H1 (cell line): ENCODE data around the gene NR2F6. TPM values are rescaled to one million over a fixed set of nuclear protein-coding genes. Genes with fewer than 3 reads are reported as not detected.

Experiments used
- CTCF ChIA-PET: fragments of 300-600 bp; sonication (Branson Sonifier 250); formaldehyde crosslinking; loops from one replicate; lab custom pipeline; 2021; ENCODE audit not compliant: partially characterized antibody; lab: Charles Lee
- POLR2A ChIA-PET: fragments of 300-600 bp; sonication (Branson Sonifier 250); formaldehyde crosslinking; loops from one replicate; lab custom pipeline; 2021; ENCODE audit warnings: inconsistent platforms; ENCODE audit not compliant: partially characterized antibody; lab: Charles Lee
- DNase-seq, 2 experiments: peaks; one replicate each; pipeline versions ENCODE4 v3.0.0 to v3.0.0-alpha.2; 2010 to 2022; ENCODE audit warnings: low spot score in 2 of 2, low read depth in 1 of 2, mixed read lengths in 1 of 2
- FAIRE-seq: peaks from 2 replicates; lab custom pipeline; 2011; peaks lifted over from hg19 to GRCh38; lab: Jason Lieb, UNC
- H2AFZ ChIP-seq: 2 replicates; pipeline ENCODE4 v1.8.1; 2012; ENCODE audit warnings: low read length, inconsistent platforms
- H2AK5ac ChIP-seq: 2 replicates; pipeline ENCODE4 v1.6.1; 2013; ENCODE audit warnings: low read depth, low read length
- H2BK120ac ChIP-seq: replicated peaks from 2 replicates; pipeline ENCODE3; 2013; ENCODE audit warnings: low read depth, low read length, inconsistent platforms
- H2BK12ac ChIP-seq: 2 replicates; pipeline ENCODE4 v1.6.1; 2013; ENCODE audit warnings: low read depth, low read length
- H2BK15ac ChIP-seq: 2 replicates; pipeline ENCODE4 v1.6.1; 2013; ENCODE audit warnings: low read length
- H2BK20ac ChIP-seq: 2 replicates; pipeline ENCODE4 v1.6.1; 2013; ENCODE audit warnings: low read length
- H2BK5ac ChIP-seq: 2 replicates; pipeline ENCODE4 v1.6.1; 2013; ENCODE audit warnings: low read depth, low read length
- H3K14ac ChIP-seq: 2 replicates; pipeline ENCODE4 v1.6.1; 2013; ENCODE audit warnings: inconsistent platforms; ENCODE audit not compliant: insufficient read length
- H3K18ac ChIP-seq: 2 replicates; pipeline ENCODE4 v1.6.1; 2013; ENCODE audit warnings: low read length; ENCODE audit errors: extremely low read depth
- H3K23ac ChIP-seq: 2 replicates; pipeline ENCODE4 v1.6.1; 2013; ENCODE audit warnings: inconsistent platforms; ENCODE audit not compliant: insufficient read length
- H3K23me2 ChIP-seq: 2 replicates; pipeline ENCODE4 v1.6.1; 2013; ENCODE audit warnings: low read depth, low read length
- H3K27ac ChIP-seq: 2 replicates; pipeline ENCODE4 v1.6.1; 2011; ENCODE audit warnings: low read depth, low read length, inconsistent platforms
- H3K27me3 ChIP-seq, 4 experiments: replicated peaks in 1 of 4; 1 replicate in 1 of 4; 2 replicates in 3 of 4; pipeline versions ENCODE4 v1.6.1 to v1.8.1; 2011 to 2013; ENCODE audit warnings: low read length in 3 of 4, mild to moderate bottlenecking in 3 of 4, inconsistent platforms in 2 of 4, mixed read lengths in 2 of 4, moderate library complexity in 1 of 4; ENCODE audit not compliant: control insufficient read depth in 3 of 4, insufficient read depth in 3 of 4; ENCODE audit errors: extremely low read depth in 1 of 4
- H3K36me3 ChIP-seq, 4 experiments: 2 replicates each; pipeline versions ENCODE4 v1.6.1 to v1.8.1; 2011 to 2013; ENCODE audit warnings: mild to moderate bottlenecking in 4 of 4, low read length in 3 of 4, moderate library complexity in 2 of 4, control low read depth in 1 of 4, inconsistent platforms in 1 of 4; ENCODE audit not compliant: insufficient read depth in 4 of 4, control insufficient read depth in 2 of 4
- H3K4ac ChIP-seq: replicated peaks from 2 replicates; pipeline ENCODE3; 2013; ENCODE audit warnings: low read length, low read depth, mixed read lengths, inconsistent platforms; ENCODE audit not compliant: insufficient read length
- H3K4me1 ChIP-seq, 4 experiments: replicated peaks in 1 of 4; 1 replicate in 1 of 4; 2 replicates in 3 of 4; pipeline versions ENCODE4 v1.6.1 to v1.8.1; 2011 to 2013; ENCODE audit warnings: low read length in 3 of 4, inconsistent platforms in 2 of 4, mixed read lengths in 1 of 4; ENCODE audit not compliant: insufficient read depth in 4 of 4, control insufficient read depth in 3 of 4
- H3K4me2 ChIP-seq, 2 experiments: 2 replicates each; pipeline versions ENCODE4 v1.6.1 to v1.8.1; 2011 to 2013; ENCODE audit warnings: low read depth in 2 of 2, low read length in 2 of 2, control low read depth in 1 of 2, inconsistent platforms in 1 of 2, mild to moderate bottlenecking in 1 of 2; ENCODE audit not compliant: insufficient read depth in 1 of 2
- H3K4me3 ChIP-seq, 4 experiments: fragments of 200-600, 300-600 bp in 1 of 4; sonication (generic), shearing (Covaris generic), sonication (Bioruptor Twin) in 1 of 4; 2 replicates each; pipeline versions ENCODE4 v1.5.1 to v1.8.1; 2011 to 2016; ENCODE audit warnings: low read length in 4 of 4, low read depth in 3 of 4, control low read depth in 2 of 4, inconsistent platforms in 2 of 4, mild to moderate bottlenecking in 2 of 4, mixed read lengths in 1 of 4, moderate library complexity in 1 of 4; ENCODE audit not compliant: insufficient read depth in 2 of 4; ENCODE audit errors: extremely low read depth in 1 of 4
- H3K56ac ChIP-seq: replicated peaks from 2 replicates; pipeline ENCODE3; 2013; ENCODE audit warnings: low read depth, mild to moderate bottlenecking, mixed read lengths, low read length, inconsistent platforms; ENCODE audit not compliant: insufficient read length
- H3K79me1 ChIP-seq: 2 replicates; pipeline ENCODE4 v1.6.1; 2013; ENCODE audit warnings: low read depth, low read length, control low read depth
- H3K79me2 ChIP-seq, 2 experiments: 2 replicates each; pipeline versions ENCODE4 v1.6.1 to v1.8.1; 2012 to 2013; ENCODE audit warnings: low read length in 2 of 2, mild to moderate bottlenecking in 2 of 2, inconsistent platforms in 1 of 2; ENCODE audit not compliant: insufficient read depth in 2 of 2, control insufficient read depth in 1 of 2
- H3K9ac ChIP-seq, 4 experiments: replicated peaks in 1 of 4; 1 replicate in 1 of 4; 2 replicates in 3 of 4; pipeline versions ENCODE4 v1.6.1 to v1.8.1; 2011 to 2013; ENCODE audit warnings: low read depth in 3 of 4, low read length in 3 of 4, control low read depth in 2 of 4, mild to moderate bottlenecking in 2 of 4, moderate library complexity in 2 of 4, inconsistent platforms in 1 of 4; ENCODE audit errors: extremely low read depth in 1 of 4
- H3K9me3 ChIP-seq, 2 experiments: 2 replicates each; pipeline versions ENCODE4 v1.6.1 to v1.8.1; 2012 to 2013; ENCODE audit warnings: mild to moderate bottlenecking in 2 of 2, moderate library complexity in 2 of 2, control low read depth in 1 of 2, inconsistent platforms in 1 of 2, low read depth in 1 of 2, low read length in 1 of 2, mixed read lengths in 1 of 2; ENCODE audit not compliant: insufficient read depth in 2 of 2
- H4K20me1 ChIP-seq, 2 experiments: replicated peaks in 1 of 2; 2 replicates each; pipeline versions ENCODE3 to v1.8.1; 2011 to 2013; ENCODE audit warnings: inconsistent platforms in 2 of 2, low read length in 2 of 2, mild to moderate bottlenecking in 1 of 2; ENCODE audit not compliant: insufficient read depth in 2 of 2, control insufficient read depth in 1 of 2
- H4K5ac ChIP-seq: 2 replicates; pipeline ENCODE4 v1.6.1; 2013; ENCODE audit warnings: low read length, low read depth, mixed read lengths, inconsistent platforms; ENCODE audit not compliant: insufficient read length
- H4K8ac ChIP-seq: 2 replicates; pipeline ENCODE4 v1.8.0; 2013; ENCODE audit warnings: mild to moderate bottlenecking, moderate library complexity, low read length, inconsistent platforms; ENCODE audit not compliant: insufficient read depth; ENCODE audit errors: extremely low read depth
- H4K91ac ChIP-seq: replicated peaks from 2 replicates; pipeline ENCODE3; 2013; ENCODE audit warnings: low read length, mixed read lengths, inconsistent platforms; ENCODE audit not compliant: insufficient read length
- EP300 ChIP-seq, 2 experiments: IDR thresholded peaks; 1 replicate in 1 of 2; 2 replicates in 1 of 2; pipeline ENCODE4 v1.6.1; 2011 to 2012; ENCODE audit warnings: low read depth in 2 of 2, low read length in 2 of 2, mild to moderate bottlenecking in 2 of 2, borderline replicate concordance in 1 of 2, inconsistent platforms in 1 of 2, moderate library complexity in 1 of 2
- EZH2 ChIP-seq: fragments of 200-600 bp; sonication (generic); IDR thresholded peaks from 2 replicates; pipeline ENCODE4 v1.7.1; 2012; ENCODE audit warnings: low read depth, mild to moderate bottlenecking, moderate library complexity, low read length, inconsistent platforms; ENCODE audit not compliant: severe bottlenecking
- GABPA ChIP-seq: IDR thresholded peaks from 2 replicates; pipeline ENCODE4 v1.6.1; 2011; ENCODE audit warnings: mild to moderate bottlenecking, low read length, moderate library complexity, borderline replicate concordance; ENCODE audit not compliant: insufficient read depth
- GTF2F1 ChIP-seq: IDR thresholded peaks from 2 replicates; pipeline ENCODE4 v1.6.1; 2012; ENCODE audit warnings: low read depth, low read length, improper control_type of control experiment, borderline replicate concordance
- JUN ChIP-seq: IDR thresholded peaks from 2 replicates; pipeline ENCODE4 v1.6.1; 2011; ENCODE audit warnings: low read depth, mild to moderate bottlenecking, improper control_type of control experiment, low read length
- NANOG ChIP-seq: IDR thresholded peaks from 2 replicates; pipeline ENCODE4 v1.6.1; 2011; ENCODE audit warnings: low read length, low read depth, mild to moderate bottlenecking, inconsistent platforms; ENCODE audit not compliant: insufficient read depth, poor library complexity, severe bottlenecking
- SIN3A ChIP-seq, 2 experiments: IDR thresholded peaks in 1 of 2; conservative IDR thresholded peaks in 1 of 2; 2 replicates each; pipeline ENCODE4 v1.6.1; 2011 to 2012; ENCODE audit warnings: low read length in 2 of 2, improper control_type of control experiment in 1 of 2, low read depth in 1 of 2, mild to moderate bottlenecking in 1 of 2
- SP2 ChIP-seq: IDR thresholded peaks from 2 replicates; pipeline ENCODE4 v1.6.1; 2012; ENCODE audit warnings: mild to moderate bottlenecking, low read length, inconsistent platforms
- SP4 ChIP-seq: IDR thresholded peaks from 2 replicates; pipeline ENCODE4 v1.6.1; 2012; ENCODE audit warnings: low read length, inconsistent platforms
- TAF1 ChIP-seq: IDR thresholded peaks from 2 replicates; pipeline ENCODE4 v1.6.1; 2011; ENCODE audit warnings: mild to moderate bottlenecking, low read depth, low read length
- TCF12 ChIP-seq: IDR thresholded peaks from 2 replicates; pipeline ENCODE4 v1.6.1; 2011; ENCODE audit warnings: low read depth, mild to moderate bottlenecking, low read length
- WGBS, 2 experiments: shearing (Covaris generic) in 1 of 2; methylation state at CpG; one replicate each; pipeline versions ENCODE4 v1.1.6 to v1.1.7; 2013 to 2015; ENCODE audit warnings: low lambda C conversion rate in 2 of 2, mixed read lengths in 2 of 2, inconsistent platforms in 1 of 2, low coverage in 1 of 2, missing lambda C conversion rate in 1 of 2; ENCODE audit not compliant: insufficient replicate concordance in 2 of 2, insufficient coverage in 1 of 2, insufficient read length in 1 of 2; ENCODE audit errors: extremely low coverage in 1 of 2, missing lambda C conversion rate in 1 of 2; 5-methylcytosine and 5-hydroxymethylcytosine counted together
- polyA plus RNA-seq, 7 experiments: library from polyadenylated mRNA; depleted of rRNA in 3 of 7; stranded (reverse) in 5 of 7; unstranded in 2 of 7; fragments of >200 nt in 5 of 7; fragments of 200-250 nt in 2 of 7; gene quantifications; 1 replicate in 5 of 7; 2 replicates in 1 of 7; 4 replicates in 1 of 7; pipeline versions ENCODE4 v1.2.1 to v1.2.3, GENCODE V29; 2011 to 2013; ENCODE audit warnings: missing spikeins in 2 of 7, mixed read lengths in 2 of 7
- total RNA-seq: library from RNA; stranded (reverse); fragmentation: NEBNext Ultra II Directional; extraction: Animal tissue kit (Norgen Biotek cat#: 25700); gene quantifications from 2 replicates; pipeline ENCODE4 v1.2.1, GENCODE V29; 2021

Gene NR2F6
- total and polyA plus RNA-seq, 2 of the 8 experiments (the other 6 are each of a cell fraction or from before 2014, with no cell fraction given), result 99.7 to 114 TPM

DNA sequence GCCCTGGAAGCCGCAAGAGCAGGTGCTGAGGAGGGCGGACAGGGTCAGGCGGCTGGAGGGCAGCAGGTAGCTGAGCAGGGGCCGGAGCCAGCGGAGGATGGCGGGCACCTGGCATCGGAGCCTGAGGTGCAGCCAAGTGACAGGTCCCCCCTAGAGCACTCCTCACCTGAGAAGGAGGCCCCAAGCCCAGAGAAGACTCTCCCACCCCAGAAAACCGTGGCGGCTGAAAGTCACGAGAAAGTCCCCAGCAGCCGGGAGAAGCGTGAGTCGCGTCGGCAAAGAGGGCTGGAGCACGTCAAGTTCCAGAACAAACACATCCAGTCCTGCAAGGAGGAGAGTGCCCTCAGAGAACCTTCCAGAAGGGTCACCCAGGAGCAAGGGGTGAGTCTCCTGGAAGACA, 51.1 kb downstream of the NR2F6 start:
- POLR2A ChIA-PET, result interaction anchor here (1.5 kb wide), 1 partner anchor 15 kb away, joined by 5 read pairs; no protein-coding TSS in a partner anchor
- H3K14ac ChIP-seq, result no peak overlapping the region
- H3K4me1 ChIP-seq, result no peaks in the 10 kb centered on the region; a peak in 2 of 7 replicates
- no peaks in the 10 kb centered on the region for H3K79me2 ChIP-seq
- DNase-seq (no peak), FAIRE-seq (no peak)
- CTCF ChIA-PET, result no interaction called here
- no peak overlapping the region for H2BK15ac ChIP-seq
- peaks cover 13 to 36% (median 21%) of the 10 kb centered on the region in 4 experiments for H3K36me3 ChIP-seq
- 96% methylated on average over 13 of the region's 16 CpGs; no CpG with 5 or more reads in 1 of the 2 experiments for whole genome bisulfite sequencing, 2 experiments
- peaks cover 3 to 5% of the 10 kb centered on the region in 2 experiments for H4K20me1 ChIP-seq
- no peak overlapping the region for H2AK5ac ChIP-seq
- no peaks in the 10 kb centered on the region for H3K9me3 ChIP-seq
- H3K18ac ChIP-seq, result no peak overlapping the region
- H2BK20ac ChIP-seq, result no peak overlapping the region
- no peak overlapping the region for H3K4me3 ChIP-seq
- H3K4me2 ChIP-seq, result no peak overlapping the region
- no peak overlapping the region for H3K4ac ChIP-seq
- H3K56ac ChIP-seq, result no peak overlapping the region
- H4K8ac ChIP-seq, result no peak overlapping the region
- H2BK12ac ChIP-seq, result no peak overlapping the region
- no peak overlapping the region for H2BK120ac ChIP-seq
- no peak overlapping the region for H2BK5ac ChIP-seq
- H3K23ac ChIP-seq, result no peak overlapping the region
- H2AFZ ChIP-seq, result no peak overlapping the region
- H3K27ac ChIP-seq, result no peak overlapping the region
- H3K79me1 ChIP-seq, result no peaks in the 10 kb centered on the region
- H3K27me3 ChIP-seq, result no peaks in the 10 kb centered on the region
- no peak overlapping the region for H4K91ac ChIP-seq
- no peak overlapping the region for H4K5ac ChIP-seq
- H3K9ac ChIP-seq, result no peak overlapping the region
- H3K23me2 ChIP-seq, result peaks cover 2% of the 10 kb centered on the region; the same call in 1 of the 2 replicates
- TF ChIP-seq SIN3A (conservative IDR thresholded peaks at IDR 0.05 in 1 of 2, IDR thresholded peaks at IDR 0.05 in 1 of 2; ENCODE audit: low read depth in 1 of 2, low read length in 2 of 2) (no peak), GTF2F1 (no peak), SP2 (no peak), TAF1 (no peak), EP300 (IDR thresholded peaks at IDR 0.05; ENCODE audit: borderline replicate concordance in 1 of 2, low read depth in 2 of 2, low read length in 2 of 2) (no peak), SP4 (no peak), EZH2 (no peak), TCF12 (no peak), JUN (no peak), NANOG (no peak), GABPA (no peak)
